Transverse colon (tissue), 4 donors: ENCODE data around the gene RAF1.

Source experiments
- CTCF ChIP-seq, 5 experiments: fragments of 200-600 bp in 3 of 5; fragments of 450-650 bp in 2 of 5; sonication (generic) in 3 of 5; IDR thresholded peaks; 1 replicate in 2 of 5; 2 replicates in 3 of 5; pipeline ENCODE4 v1.5.1; 2016 to 2017; ENCODE audit warnings: antibody characterized with exemption in 5 of 5, inconsistent platforms in 3 of 5, mild to moderate bottlenecking in 2 of 5, moderate library complexity in 1 of 5
- POLR2AphosphoS5 ChIP-seq, 3 donors: sonication (generic); formaldehyde crosslinking; IDR thresholded peaks; one replicate each; pipeline ENCODE4 v1.6.1; 2016; ENCODE audit warnings: antibody characterized with exemption in 3 of 3

DNA sequence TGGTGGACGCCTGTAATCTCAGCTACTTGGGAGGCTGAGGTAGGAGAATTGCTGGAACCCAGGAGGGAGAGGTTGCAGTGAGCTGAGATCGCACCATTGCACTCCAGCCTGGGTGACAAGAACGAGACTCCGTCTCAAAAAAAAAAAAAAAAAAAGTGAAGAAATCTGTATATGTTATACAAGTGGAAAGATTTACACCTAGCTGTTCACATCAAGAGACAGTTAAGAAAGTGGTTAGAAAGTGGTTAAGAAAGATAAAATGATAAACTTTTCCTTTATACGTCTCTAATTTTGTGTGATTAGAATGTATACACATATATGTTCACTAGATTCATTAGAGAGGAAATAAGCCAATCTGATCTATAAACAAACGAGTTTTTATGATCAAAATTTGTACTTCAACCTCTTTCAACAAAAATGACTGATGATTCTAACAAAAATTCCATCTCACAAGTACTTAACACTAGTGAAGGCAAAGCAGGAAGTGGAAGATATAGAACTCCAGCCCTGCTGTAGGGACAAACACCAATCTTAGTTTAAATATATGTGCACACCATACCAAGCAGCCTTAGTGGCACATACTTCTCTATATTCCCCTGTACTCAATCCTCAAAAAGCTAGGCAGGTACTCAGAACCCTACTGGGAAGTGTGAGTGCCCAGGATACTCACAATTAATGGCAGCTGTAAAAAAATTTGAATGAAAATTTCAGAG lies 51.2 kb downstream of the RAF1 start:
- TF ChIP-seq CTCF (IDR thresholded peaks at IDR 0.05) (no peak), POLR2AphosphoS5 (IDR thresholded peaks at IDR 0.05) (no peak)
